Measurements from ENCODE around the gene TOMM7.

DNA sequence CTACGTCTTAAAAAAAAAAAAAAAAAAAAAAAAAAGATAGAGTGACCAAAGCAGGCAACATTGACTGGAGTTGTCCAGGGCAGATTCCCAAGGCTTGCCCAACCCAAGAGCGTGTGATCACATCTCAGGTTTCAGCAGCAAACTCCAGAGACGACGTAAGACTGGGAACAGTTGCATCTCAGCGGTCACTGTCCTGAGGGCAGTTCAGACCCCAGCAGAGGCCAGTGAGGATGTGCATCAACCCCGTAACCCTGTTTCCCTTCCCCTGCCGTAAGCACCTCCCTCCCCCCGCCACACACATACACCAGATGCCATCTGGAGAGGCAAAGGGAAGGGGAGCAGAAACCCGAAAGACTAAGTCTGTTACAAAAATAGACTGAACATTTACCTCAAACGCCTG is 19.3 kb upstream of the TOMM7 start:
- TF ChIP-seq GATA2 (IDR thresholded peaks at IDR 0.05; ENCODE audit: low read depth, low read length) (no peak), GATA3 (IDR thresholded peaks at IDR 0.05; ENCODE audit: low read depth, low read length) (no peak)

All from SH-SY5Y (cell line).